ENCODE results near the gene PHACTR1.

The PHACTR1 gene

GRCh38 chr6:13250703-13251102, 534.1 kb downstream of the PHACTR1 start:
- Histone ChIP-seq H3K4me3 (ENCODE audit: low read length) (no peak overlapping the region), H3K27me3 (ENCODE audit: insufficient read depth, low read length) (no peaks in the 10 kb centered on the region), H3K4me1 (ENCODE audit: insufficient read depth, low read length) (peaks cover 8% of the 10 kb centered on the region), H3K27ac (ENCODE audit: low read length) (no peak overlapping the region), H3K9ac (ENCODE audit: low read depth, low read length) (no peak overlapping the region), H3K36me3 (ENCODE audit: insufficient read depth, low read depth, low read length) (0 out of 2 replicates have a peak, but pooled peaks cover 7% of the 10 kb centered on the region), H3K9me3 (ENCODE audit: insufficient read depth, low read depth, low read length) (peaks cover 6% of the 10 kb centered on the region; the same call in 1 of the 2 replicates)

GRCh38 chr6:13251242-13251641, 534.7 kb downstream of the PHACTR1 start:
- no peaks in the 10 kb centered on the region for H3K27me3 ChIP-seq (ENCODE audit: insufficient read depth, low read length)
- no peak overlapping the region for H3K9ac ChIP-seq (ENCODE audit: low read depth, low read length)
- H3K4me3 ChIP-seq (ENCODE audit: low read length): no peak overlapping the region
- no peak overlapping the region for H3K27ac ChIP-seq (ENCODE audit: low read length)
- peaks cover 12% of the 10 kb centered on the region; the same call in 1 of the 2 replicates for H3K9me3 ChIP-seq (ENCODE audit: insufficient read depth, low read depth, low read length)
- 0 out of 2 replicates have a peak, but pooled peaks cover 8% of the 10 kb centered on the region for H3K36me3 ChIP-seq (ENCODE audit: insufficient read depth, low read depth, low read length)
- peaks cover 8% of the 10 kb centered on the region for H3K4me1 ChIP-seq (ENCODE audit: insufficient read depth, low read length)

GRCh38 chr6:13252790-13253189, 536.2 kb downstream of the PHACTR1 start:
- 0 out of 2 replicates have a peak, but pooled peaks cover 8% of the 10 kb centered on the region for H3K36me3 ChIP-seq (ENCODE audit: insufficient read depth, low read depth, low read length)

GRCh38 chr6:13253272-13253671, 536.7 kb downstream of the PHACTR1 start:
- peaks cover 6% of the 10 kb centered on the region for H3K4me1 ChIP-seq (ENCODE audit: insufficient read depth, low read length)
- H3K27me3 ChIP-seq (ENCODE audit: insufficient read depth, low read length): no peaks in the 10 kb centered on the region
- no peak overlapping the region for H3K4me3 ChIP-seq (ENCODE audit: low read length)
- H3K36me3 ChIP-seq (ENCODE audit: insufficient read depth, low read depth, low read length): 0 out of 2 replicates have a peak, but pooled peaks cover 8% of the 10 kb centered on the region
- H3K27ac ChIP-seq (ENCODE audit: low read length): no peak overlapping the region
- H3K9ac ChIP-seq (ENCODE audit: low read depth, low read length): no peak overlapping the region
- peaks cover 18% of the 10 kb centered on the region for H3K9me3 ChIP-seq (ENCODE audit: insufficient read depth, low read depth, low read length)

More at GRCh38 chr6:13252790-13253189, 536.2 kb downstream of the PHACTR1 start:
- Histone ChIP-seq H3K27ac (ENCODE audit: low read length) (no peak overlapping the region), H3K4me3 (ENCODE audit: low read length) (no peak overlapping the region), H3K9ac (ENCODE audit: low read depth, low read length) (no peak overlapping the region), H3K9me3 (ENCODE audit: insufficient read depth, low read depth, low read length) (peaks cover 18% of the 10 kb centered on the region), H3K27me3 (ENCODE audit: insufficient read depth, low read length) (no peaks in the 10 kb centered on the region), H3K4me1 (ENCODE audit: insufficient read depth, low read length) (peaks cover 8% of the 10 kb centered on the region)

GRCh38 chr6:13256266-13257001, 539.9 kb downstream of the PHACTR1 start:
- peaks cover 18% of the 10 kb centered on the region for H3K9me3 ChIP-seq (ENCODE audit: insufficient read depth, low read depth, low read length)
- no peaks in the 10 kb centered on the region for H3K4me1 ChIP-seq (ENCODE audit: insufficient read depth, low read length)
- no peak overlapping the region for H3K9ac ChIP-seq (ENCODE audit: low read depth, low read length)
- no peak overlapping the region for H3K4me3 ChIP-seq (ENCODE audit: low read length)
- no peaks in the 10 kb centered on the region for H3K27me3 ChIP-seq (ENCODE audit: insufficient read depth, low read length)
- 0 out of 2 replicates have a peak, but pooled peaks cover 8% of the 10 kb centered on the region for H3K36me3 ChIP-seq (ENCODE audit: insufficient read depth, low read depth, low read length)
- H3K27ac ChIP-seq (ENCODE audit: low read length): no peak overlapping the region

- Histone ChIP-seq H3K36me3 (ENCODE audit: insufficient read depth, low read depth, low read length) (0 out of 2 replicates have a peak, but pooled peaks cover 8% of the 10 kb centered on the region), H3K4me3 (ENCODE audit: low read length) (no peak overlapping the region), H3K9me3 (ENCODE audit: insufficient read depth, low read depth, low read length) (peaks cover 18% of the 10 kb centered on the region), H3K27ac (ENCODE audit: low read length) (no peak overlapping the region), H3K4me1 (ENCODE audit: insufficient read depth, low read length) (no peaks in the 10 kb centered on the region), H3K27me3 (ENCODE audit: insufficient read depth, low read length) (no peaks in the 10 kb centered on the region), H3K9ac (ENCODE audit: low read depth, low read length) (no peak overlapping the region)
Measured at GRCh38 chr6:13259393-13259792, 542.8 kb downstream of the PHACTR1 start.

- H3K27ac ChIP-seq (ENCODE audit: low read length): no peak overlapping the region
- H3K4me1 ChIP-seq (ENCODE audit: insufficient read depth, low read length): no peaks in the 10 kb centered on the region
- no peak overlapping the region for H3K9ac ChIP-seq (ENCODE audit: low read depth, low read length)
Measured at GRCh38 chr6:13260101-13260598, 543.6 kb downstream of the PHACTR1 start.

GRCh38 chr6:13260831-13261230, 544.3 kb downstream of the PHACTR1 start:
- no peaks in the 10 kb centered on the region for H3K4me1 ChIP-seq (ENCODE audit: insufficient read depth, low read length)

More at GRCh38 chr6:13260101-13260598, 543.6 kb downstream of the PHACTR1 start:
- Histone ChIP-seq H3K4me3 (ENCODE audit: low read length) (no peak overlapping the region), H3K36me3 (ENCODE audit: insufficient read depth, low read depth, low read length) (0 out of 2 replicates have a peak, but pooled peaks cover 6% of the 10 kb centered on the region), H3K27me3 (ENCODE audit: insufficient read depth, low read length) (no peaks in the 10 kb centered on the region), H3K9me3 (ENCODE audit: insufficient read depth, low read depth, low read length) (peaks cover 17% of the 10 kb centered on the region)

GRCh38 chr6:13261464-13261994, 545.0 kb downstream of the PHACTR1 start:
- Histone ChIP-seq H3K9me3 (ENCODE audit: insufficient read depth, low read depth, low read length) (peaks cover 5% of the 10 kb centered on the region; the same call in 1 of the 2 replicates), H3K27ac (ENCODE audit: low read length) (no peak overlapping the region), H3K4me3 (ENCODE audit: low read length) (no peak overlapping the region), H3K36me3 (ENCODE audit: insufficient read depth, low read depth, low read length) (0 out of 2 replicates have a peak, but pooled peaks cover 3% of the 10 kb centered on the region), H3K27me3 (ENCODE audit: insufficient read depth, low read length) (no peaks in the 10 kb centered on the region), H3K9ac (ENCODE audit: low read depth, low read length) (no peak overlapping the region), H3K4me1 (ENCODE audit: insufficient read depth, low read length) (no peaks in the 10 kb centered on the region)

More at GRCh38 chr6:13260831-13261230, 544.3 kb downstream of the PHACTR1 start:
- no peaks in the 10 kb centered on the region for H3K36me3 ChIP-seq (ENCODE audit: insufficient read depth, low read depth, low read length)
- H3K27ac ChIP-seq (ENCODE audit: low read length): no peak overlapping the region
- H3K9ac ChIP-seq (ENCODE audit: low read depth, low read length): no peak overlapping the region
- H3K27me3 ChIP-seq (ENCODE audit: insufficient read depth, low read length): no peaks in the 10 kb centered on the region
- peaks cover 10% of the 10 kb centered on the region for H3K9me3 ChIP-seq (ENCODE audit: insufficient read depth, low read depth, low read length)
- H3K4me3 ChIP-seq (ENCODE audit: low read length): no peak overlapping the region

GRCh38 chr6:13262302-13263230, 546.0 kb downstream of the PHACTR1 start:
- H3K27ac ChIP-seq (ENCODE audit: low read length): no peak overlapping the region
- no peak overlapping the region for H3K4me3 ChIP-seq (ENCODE audit: low read length)
- 0 out of 2 replicates have a peak, but pooled peaks cover 3% of the 10 kb centered on the region for H3K36me3 ChIP-seq (ENCODE audit: insufficient read depth, low read depth, low read length)
- no peaks in the 10 kb centered on the region for H3K9me3 ChIP-seq (ENCODE audit: insufficient read depth, low read depth, low read length)
- no peaks in the 10 kb centered on the region for H3K27me3 ChIP-seq (ENCODE audit: insufficient read depth, low read length)
- no peaks in the 10 kb centered on the region for H3K4me1 ChIP-seq (ENCODE audit: insufficient read depth, low read length)
- no peak overlapping the region for H3K9ac ChIP-seq (ENCODE audit: low read depth, low read length)

GRCh38 chr6:13263669-13264068, 547.1 kb downstream of the PHACTR1 start:
- Histone ChIP-seq H3K4me1 (ENCODE audit: insufficient read depth, low read length) (no peaks in the 10 kb centered on the region), H3K9me3 (ENCODE audit: insufficient read depth, low read depth, low read length) (no peaks in the 10 kb centered on the region), H3K27ac (ENCODE audit: low read length) (no peak overlapping the region), H3K36me3 (ENCODE audit: insufficient read depth, low read depth, low read length) (0 out of 2 replicates have a peak, but pooled peaks cover 3% of the 10 kb centered on the region), H3K27me3 (ENCODE audit: insufficient read depth, low read length) (no peaks in the 10 kb centered on the region), H3K9ac (ENCODE audit: low read depth, low read length) (no peak overlapping the region), H3K4me3 (ENCODE audit: low read length) (no peak overlapping the region)
